Measurements from ENCODE around the gene CBLN3.

DNA sequence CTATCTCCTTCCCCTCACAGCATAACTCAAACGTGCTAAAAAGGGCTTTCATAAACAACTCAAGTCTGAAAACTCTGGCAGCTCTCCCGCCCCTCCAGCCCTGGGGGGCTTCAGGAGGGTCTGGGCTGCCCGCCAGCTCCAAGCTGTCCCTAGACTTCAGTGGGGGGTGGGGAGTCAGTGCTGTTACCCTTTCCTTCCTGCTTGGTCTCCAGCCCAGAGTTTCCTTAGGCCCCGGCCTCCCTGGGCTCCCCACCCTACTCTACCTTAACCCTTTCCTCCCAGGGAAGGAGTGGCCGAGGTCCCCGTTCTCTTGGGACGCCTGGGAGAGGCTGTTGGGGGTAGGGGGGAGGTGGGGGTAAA lies 31.2 kb downstream of the CBLN3 start:
- TF ChIP-seq CTCF (IDR thresholded peaks at IDR 0.05) (no peak), POLR2AphosphoS5 (IDR thresholded peaks at IDR 0.05) (no peak), POLR2A (IDR thresholded peaks at IDR 0.05) (no peak), EP300 (IDR thresholded peaks at IDR 0.05) (no peak)
